Measurements from ENCODE around the gene EEFSEC.

The EEFSEC gene

GRCh38 chr3:128278130-128278529, 124.8 kb downstream of the EEFSEC start:
- no peaks in the 10 kb centered on the region for H3K27me3 ChIP-seq (ENCODE audit: low read depth, low read length)
- no peaks in the 10 kb centered on the region for H3K79me2 ChIP-seq (ENCODE audit: low read length)
- H2AFZ ChIP-seq (ENCODE audit: low read depth, low read length), result no peak overlapping the region
- H3K9ac ChIP-seq (ENCODE audit: low read length), result no peak overlapping the region
- H3K4me3 ChIP-seq (ENCODE audit: low read length), result no peak overlapping the region
- TF ChIP-seq, protein P1, sequence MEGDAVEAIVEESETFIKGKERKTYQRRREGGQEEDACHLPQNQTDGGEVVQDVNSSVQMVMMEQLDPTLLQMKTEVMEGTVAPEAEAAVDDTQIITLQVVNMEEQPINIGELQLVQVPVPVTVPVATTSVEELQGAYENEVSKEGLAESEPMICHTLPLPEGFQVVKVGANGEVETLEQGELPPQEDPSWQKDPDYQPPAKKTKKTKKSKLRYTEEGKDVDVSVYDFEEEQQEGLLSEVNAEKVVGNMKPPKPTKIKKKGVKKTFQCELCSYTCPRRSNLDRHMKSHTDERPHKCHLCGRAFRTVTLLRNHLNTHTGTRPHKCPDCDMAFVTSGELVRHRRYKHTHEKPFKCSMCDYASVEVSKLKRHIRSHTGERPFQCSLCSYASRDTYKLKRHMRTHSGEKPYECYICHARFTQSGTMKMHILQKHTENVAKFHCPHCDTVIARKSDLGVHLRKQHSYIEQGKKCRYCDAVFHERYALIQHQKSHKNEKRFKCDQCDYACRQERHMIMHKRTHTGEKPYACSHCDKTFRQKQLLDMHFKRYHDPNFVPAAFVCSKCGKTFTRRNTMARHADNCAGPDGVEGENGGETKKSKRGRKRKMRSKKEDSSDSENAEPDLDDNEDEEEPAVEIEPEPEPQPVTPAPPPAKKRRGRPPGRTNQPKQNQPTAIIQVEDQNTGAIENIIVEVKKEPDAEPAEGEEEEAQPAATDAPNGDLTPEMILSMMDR (IDR thresholded peaks at IDR 0.05; ENCODE audit: low read depth, low read length), result no peak
- no peak for TF ChIP-seq EZH2phosphoT487 (IDR thresholded peaks at IDR 0.05; ENCODE audit: low read depth)
- H3K36me3 ChIP-seq (replicated peaks; ENCODE audit: low read depth, low read length), result no peaks in the 10 kb centered on the region
- H4K20me1 ChIP-seq (ENCODE audit: insufficient read depth, low read length), result no peaks in the 10 kb centered on the region
- H3K4me2 ChIP-seq (ENCODE audit: low read length), result no peak overlapping the region
- no peaks in the 10 kb centered on the region for H3K4me1 ChIP-seq (ENCODE audit: low read length)
- H3K27ac ChIP-seq (ENCODE audit: low read length), result no peak overlapping the region
- H3K9me3 ChIP-seq (ENCODE audit: insufficient read depth, low read length), result no peaks in the 10 kb centered on the region

DNA sequence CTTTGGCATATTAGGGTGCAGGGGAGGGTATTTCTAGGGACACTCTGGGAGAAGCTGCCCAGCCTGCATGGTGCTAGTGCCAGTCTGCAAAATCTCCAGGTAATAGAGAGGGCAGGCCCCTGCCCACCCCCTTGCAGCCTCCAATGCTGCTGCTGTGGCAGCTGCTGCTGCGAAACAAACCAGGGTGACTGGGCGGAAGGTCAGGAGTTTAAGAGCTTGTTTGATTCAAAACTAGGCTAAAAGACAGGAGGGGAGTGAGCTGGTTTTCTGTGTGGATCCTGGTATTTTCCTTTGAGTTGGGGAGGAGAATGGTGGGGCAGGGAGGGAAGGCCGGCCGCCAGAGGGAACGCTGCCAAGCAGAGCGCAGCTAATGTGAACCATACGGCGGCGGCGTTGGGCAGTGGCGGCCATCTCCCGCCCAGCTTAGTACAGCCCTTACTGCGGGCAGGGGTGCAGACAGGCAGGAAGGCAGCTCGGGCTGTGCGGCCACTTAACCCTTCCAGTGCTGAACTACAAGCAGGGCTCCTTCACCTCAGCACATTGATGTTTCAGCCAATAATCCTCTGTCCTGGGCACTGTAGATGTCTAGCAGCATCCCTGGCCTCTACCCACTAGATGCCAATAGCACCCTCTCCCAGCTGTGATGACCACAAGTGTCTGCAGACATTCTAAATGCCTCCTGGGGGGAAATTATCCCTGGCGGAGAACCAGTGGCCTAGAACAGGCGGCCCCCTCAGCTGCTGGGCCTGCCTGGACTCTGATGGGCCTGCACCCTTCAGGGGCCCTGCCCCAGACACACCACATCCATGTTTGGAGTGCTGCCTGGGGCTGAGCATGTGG, 125.7 kb downstream of the EEFSEC start:
- H3K79me2 ChIP-seq (ENCODE audit: low read length), result no peaks in the 10 kb centered on the region
- no peaks in the 10 kb centered on the region for H3K36me3 ChIP-seq (replicated peaks; ENCODE audit: low read depth, low read length)
- no peak overlapping the region for H3K4me3 ChIP-seq (ENCODE audit: low read length)
- no peak overlapping the region for H3K9ac ChIP-seq (ENCODE audit: low read length)
- H3K9me3 ChIP-seq (ENCODE audit: insufficient read depth, low read length), result no peaks in the 10 kb centered on the region
- H2AFZ ChIP-seq (ENCODE audit: low read depth, low read length), result no peak overlapping the region
- no peaks in the 10 kb centered on the region for H3K4me1 ChIP-seq (ENCODE audit: low read length)
- H3K4me2 ChIP-seq (ENCODE audit: low read length), result no peak overlapping the region
- no peak overlapping the region for H3K27ac ChIP-seq (ENCODE audit: low read length)
- no peaks in the 10 kb centered on the region for H4K20me1 ChIP-seq (ENCODE audit: insufficient read depth, low read length)
- TF ChIP-seq, protein P1 (IDR thresholded peaks at IDR 0.05; ENCODE audit: low read depth, low read length), result no peak
- no peak for TF ChIP-seq EZH2phosphoT487 (IDR thresholded peaks at IDR 0.05; ENCODE audit: low read depth)
- H3K27me3 ChIP-seq (ENCODE audit: low read depth, low read length), result no peaks in the 10 kb centered on the region

DNA sequence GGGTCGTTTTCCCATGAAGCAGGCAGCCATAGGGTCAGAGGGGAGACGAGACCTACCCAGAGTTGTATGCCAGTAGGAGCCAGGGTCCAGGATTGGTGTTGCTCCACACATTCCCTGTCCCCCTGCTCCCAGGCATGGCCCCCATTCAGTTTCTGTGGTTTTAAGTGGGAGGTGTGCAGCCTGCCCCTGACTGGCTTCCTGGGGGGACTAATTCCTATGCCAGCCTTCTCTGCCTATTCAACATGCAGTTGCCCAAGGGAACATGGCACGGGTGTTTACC, 126.3 kb downstream of the EEFSEC start:
- no peaks in the 10 kb centered on the region for H3K27me3 ChIP-seq (ENCODE audit: low read depth, low read length)
- no peak overlapping the region for H3K27ac ChIP-seq (ENCODE audit: low read length)
- no peaks in the 10 kb centered on the region for H3K9me3 ChIP-seq (ENCODE audit: insufficient read depth, low read length)
- H3K4me1 ChIP-seq (ENCODE audit: low read length), result no peaks in the 10 kb centered on the region
- H3K36me3 ChIP-seq (replicated peaks; ENCODE audit: low read depth, low read length), result no peaks in the 10 kb centered on the region
- H2AFZ ChIP-seq (ENCODE audit: low read depth, low read length), result no peak overlapping the region
- H3K79me2 ChIP-seq (ENCODE audit: low read length), result no peaks in the 10 kb centered on the region
- H3K9ac ChIP-seq (ENCODE audit: low read length), result no peak overlapping the region
- no peak overlapping the region for H3K4me3 ChIP-seq (ENCODE audit: low read length)
- no peak for TF ChIP-seq EZH2phosphoT487 (IDR thresholded peaks at IDR 0.05; ENCODE audit: low read depth)
- TF ChIP-seq, protein P1 (IDR thresholded peaks at IDR 0.05; ENCODE audit: low read depth, low read length), result no peak
- no peak overlapping the region for H3K4me2 ChIP-seq (ENCODE audit: low read length)
- no peaks in the 10 kb centered on the region for H4K20me1 ChIP-seq (ENCODE audit: insufficient read depth, low read length)

DNA sequence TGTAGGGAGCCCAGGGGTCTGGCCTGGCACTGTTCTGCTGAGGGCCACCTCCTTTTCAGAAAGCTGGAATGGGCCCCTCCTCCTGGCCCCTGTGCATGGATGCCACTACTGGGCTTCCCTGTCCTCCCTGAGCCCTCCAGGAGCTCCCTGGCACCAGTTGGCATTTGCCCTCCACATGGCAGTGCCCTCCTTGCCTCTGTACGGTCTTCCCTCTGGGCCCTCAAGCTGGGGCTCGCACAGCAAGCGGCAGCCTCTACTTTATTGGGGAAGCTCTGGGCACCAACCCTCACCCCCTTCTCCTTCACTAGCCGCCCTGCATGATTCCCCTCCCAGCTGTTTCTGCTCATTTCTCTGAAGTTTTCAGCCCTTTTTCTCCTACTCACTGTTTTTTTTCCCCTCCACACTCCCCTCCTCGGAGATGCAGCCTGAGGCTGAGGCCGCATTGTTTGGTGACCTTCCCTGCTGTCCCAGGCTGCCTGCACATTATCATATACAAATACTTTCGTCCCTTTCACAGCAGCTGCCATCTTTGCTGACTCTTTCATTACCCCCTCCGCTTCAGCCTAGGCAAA, 127.3 kb downstream of the EEFSEC start:
- H3K36me3 ChIP-seq (replicated peaks; ENCODE audit: low read depth, low read length), result no peaks in the 10 kb centered on the region
- no peak for TF ChIP-seq EZH2phosphoT487 (IDR thresholded peaks at IDR 0.05; ENCODE audit: low read depth)
- TF ChIP-seq, protein P1 (IDR thresholded peaks at IDR 0.05; ENCODE audit: low read depth, low read length), result no peak
- H3K27ac ChIP-seq (ENCODE audit: low read length), result no peak overlapping the region
- no peaks in the 10 kb centered on the region for H4K20me1 ChIP-seq (ENCODE audit: insufficient read depth, low read length)
- no peaks in the 10 kb centered on the region for H3K9me3 ChIP-seq (ENCODE audit: insufficient read depth, low read length)
- no peaks in the 10 kb centered on the region for H3K27me3 ChIP-seq (ENCODE audit: low read depth, low read length)
- H2AFZ ChIP-seq (ENCODE audit: low read depth, low read length), result no peak overlapping the region
- H3K9ac ChIP-seq (ENCODE audit: low read length), result no peak overlapping the region
- no peak overlapping the region for H3K4me2 ChIP-seq (ENCODE audit: low read length)
- no peaks in the 10 kb centered on the region for H3K4me1 ChIP-seq (ENCODE audit: low read length)
- H3K4me3 ChIP-seq (ENCODE audit: low read length), result no peak overlapping the region
- H3K79me2 ChIP-seq (ENCODE audit: low read length), result no peaks in the 10 kb centered on the region

All from OCI-LY3 (cell line).